Measurements from ENCODE around the gene UGGT2.
"Not testable (repeated sequence)": the region's sequence is repeated elsewhere in the genome, so short reads cannot be mapped to it uniquely, and the experiment has no call there.

UGGT2 gene

GRCh38 chr13:96053003-96053703, at the start of gene UGGT2:
Gene UGGT2, minus strand, starts transcription at chr13:96053401. Its CDS starts 89 bp downstream, at chr13:96053312.
- peak; percentile 89 for DNase-seq

GRCh38 chr13:96100457-96101220, 47.4 kb upstream of the UGGT2 start:
- DNase-seq: no peak

- peak; percentile 40 for DNase-seq
Measured at GRCh38 chr13:96093296-96094006, 40.2 kb upstream of the UGGT2 start.

- peak; percentile 37 for DNase-seq
Measured at GRCh38 chr13:96091164-96092117, 38.2 kb upstream of the UGGT2 start.

- peak; percentile 50 for DNase-seq
Measured at GRCh38 chr13:96090240-96091101, 37.3 kb upstream of the UGGT2 start.

GRCh38 chr13:96089749-96090239, 36.6 kb upstream of the UGGT2 start, which contains the start of gene HS6ST3:
Gene HS6ST3, plus strand, starts transcription at chr13:96090107.
- peak; percentile 68 for DNase-seq

- DNase-seq: no peak
Measured at GRCh38 chr13:96089139-96089538, 35.9 kb upstream of the UGGT2 start.

- DNase-seq: no peak
Measured at GRCh38 chr13:96086736-96087135, 33.5 kb upstream of the UGGT2 start.

GRCh38 chr13:96082640-96083039, 29.4 kb upstream of the UGGT2 start:
- DNase-seq: no peak

- DNase-seq: no peak
Measured at GRCh38 chr13:96081888-96082287, 28.7 kb upstream of the UGGT2 start.

GRCh38 chr13:96080676-96081075, 27.5 kb upstream of the UGGT2 start:
- DNase-seq: no peak

GRCh38 chr13:96075953-96076543, 22.8 kb upstream of the UGGT2 start:
- DNase-seq: peak; percentile 21

GRCh38 chr13:96072392-96072791, 19.2 kb upstream of the UGGT2 start:
- DNase-seq: no peak

- no peak for DNase-seq
Measured at GRCh38 chr13:96071504-96071903, 18.3 kb upstream of the UGGT2 start.

- no peak for DNase-seq
Measured at GRCh38 chr13:96068729-96069128, 15.5 kb upstream of the UGGT2 start.

GRCh38 chr13:96065849-96066248, 12.6 kb upstream of the UGGT2 start:
- DNase-seq: no peak

- peak; percentile 61 for DNase-seq
Measured at GRCh38 chr13:96052656-96053002, 572 bp downstream of the UGGT2 start.

- not testable (repeated sequence) for DNase-seq
Measured at GRCh38 chr13:96051946-96052345, 1.3 kb downstream of the UGGT2 start.

GRCh38 chr13:96051491-96051890, 1.7 kb downstream of the UGGT2 start:
- DNase-seq: not testable (repeated sequence)

- DNase-seq: not testable (repeated sequence)
Measured at GRCh38 chr13:96050955-96051354, 2.2 kb downstream of the UGGT2 start.
